ENCODE measurements around the gene PLCB1.

DNA sequence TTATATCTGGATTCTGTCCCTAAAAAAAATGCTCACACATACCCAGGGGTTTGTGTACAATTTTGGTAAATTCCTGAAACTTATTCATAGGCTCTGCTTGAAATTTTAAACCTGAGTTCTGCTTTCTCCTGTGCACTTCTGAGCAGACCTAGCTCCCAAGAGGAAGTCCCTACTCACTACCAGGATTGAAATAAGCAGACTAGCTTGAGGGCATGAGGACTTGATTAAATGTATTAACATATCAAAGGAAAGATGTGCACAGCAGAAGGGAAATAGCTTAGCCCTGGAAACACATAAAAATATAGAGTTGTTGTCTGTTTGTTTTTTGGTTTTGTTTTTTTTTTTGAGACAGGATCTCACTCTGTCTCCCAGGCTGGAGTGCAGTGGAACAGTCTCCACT lies 785.0 kb downstream of the PLCB1 start:
- TF ChIP-seq, protein P1, sequence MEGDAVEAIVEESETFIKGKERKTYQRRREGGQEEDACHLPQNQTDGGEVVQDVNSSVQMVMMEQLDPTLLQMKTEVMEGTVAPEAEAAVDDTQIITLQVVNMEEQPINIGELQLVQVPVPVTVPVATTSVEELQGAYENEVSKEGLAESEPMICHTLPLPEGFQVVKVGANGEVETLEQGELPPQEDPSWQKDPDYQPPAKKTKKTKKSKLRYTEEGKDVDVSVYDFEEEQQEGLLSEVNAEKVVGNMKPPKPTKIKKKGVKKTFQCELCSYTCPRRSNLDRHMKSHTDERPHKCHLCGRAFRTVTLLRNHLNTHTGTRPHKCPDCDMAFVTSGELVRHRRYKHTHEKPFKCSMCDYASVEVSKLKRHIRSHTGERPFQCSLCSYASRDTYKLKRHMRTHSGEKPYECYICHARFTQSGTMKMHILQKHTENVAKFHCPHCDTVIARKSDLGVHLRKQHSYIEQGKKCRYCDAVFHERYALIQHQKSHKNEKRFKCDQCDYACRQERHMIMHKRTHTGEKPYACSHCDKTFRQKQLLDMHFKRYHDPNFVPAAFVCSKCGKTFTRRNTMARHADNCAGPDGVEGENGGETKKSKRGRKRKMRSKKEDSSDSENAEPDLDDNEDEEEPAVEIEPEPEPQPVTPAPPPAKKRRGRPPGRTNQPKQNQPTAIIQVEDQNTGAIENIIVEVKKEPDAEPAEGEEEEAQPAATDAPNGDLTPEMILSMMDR (conservative IDR thresholded peaks at IDR 0.05 in 1 of 2, IDR thresholded peaks at IDR 0.05 in 1 of 2; ENCODE audit: low read depth in 1 of 2, low read length in 2 of 2) = no peak
- TF ChIP-seq EZH2 (IDR thresholded peaks at IDR 0.05; ENCODE audit: low read length, missing control alignments) = no peak
